ENCODE measurements around the gene FAM120C. TPM values are rescaled to one million over a fixed set of nuclear protein-coding genes. Genes with fewer than 3 reads are reported as not detected.

Gene FAM120C
- total RNA-seq, 4 donors from 2014 or later, result 7.0 to 12.4 (median 10.2) TPM

- TF ChIP-seq CTCF (IDR thresholded peaks at IDR 0.05; ENCODE audit: low read depth), result no peak
These were observed 119.7 kb downstream of the FAM120C start for GRCh38 chrX:54063361-54063760.

- no peak for TF ChIP-seq CTCF (IDR thresholded peaks at IDR 0.05; ENCODE audit: low read depth)
These were observed 133.3 kb downstream of the FAM120C start for GRCh38 chrX:54049801-54050200.

- no peak for TF ChIP-seq CTCF (IDR thresholded peaks at IDR 0.05; ENCODE audit: low read depth)
These were observed 134.6 kb downstream of the FAM120C start for GRCh38 chrX:54048412-54048811.

- TF ChIP-seq CTCF (IDR thresholded peaks at IDR 0.05; ENCODE audit: low read depth), result no peak
These were observed 137.4 kb downstream of the FAM120C start for GRCh38 chrX:54045563-54046228.

GRCh38 chrX:54044877-54045338, 138.1 kb downstream of the FAM120C start:
- no peak for TF ChIP-seq CTCF (IDR thresholded peaks at IDR 0.05; ENCODE audit: low read depth)

- no peak for TF ChIP-seq CTCF (IDR thresholded peaks at IDR 0.05; ENCODE audit: low read depth)
These were observed 138.8 kb downstream of the FAM120C start, which contains the start of gene PHF8 for GRCh38 chrX:54044126-54044876. PHF8 (minus strand) TSS chrX:54044473; CDS start chrX:54042728, 1,745 bp downstream.

- TF ChIP-seq CTCF (IDR thresholded peaks at IDR 0.05; ENCODE audit: low read depth), result no peak
These were observed 139.4 kb downstream of the FAM120C start for GRCh38 chrX:54043541-54044125.

Data from subcutaneous adipose tissue (tissue), 4 donors.